ENCODE results near the gene MX1. TPM values are rescaled to one million over a fixed set of nuclear protein-coding genes. Genes with fewer than 3 reads are reported as not detected.
"Not testable (repeated sequence)": the region's sequence is repeated elsewhere in the genome, so short reads cannot be mapped to it uniquely, and the experiment has no call there.

Gene MX1
- total RNA-seq, 1 donor from 2014 or later, result 16.7 TPM

- peak; percentile 82 to 84 for DNase-seq (ENCODE audit: extremely low spot score in 2 of 2)
- Histone ChIP-seq H3K27ac (no peak overlapping the region), H3K4me3 (no peak overlapping the region), H3K4me1 (no peaks in the 10 kb centered on the region), H3K36me3 (peaks cover 0 to 22% of the 10 kb centered on the region in 2 donors), H3K27me3 (no peaks in the 10 kb centered on the region), H3K9me3 (no peaks in the 10 kb centered on the region)
- TF ChIP-seq POLR2AphosphoS5 (IDR thresholded peaks at IDR 0.05; ENCODE audit: insufficient read depth in 1 of 2, low read depth in 1 of 2), result no peak
- intact Hi-C loops (cut with DNase I), result no loop called here
These were observed 15.1 kb upstream of the MX1 start for GRCh38 chr21:41410767-41411448.

- TF ChIP-seq POLR2A (IDR thresholded peaks at IDR 0.05), result no peak
- TF ChIP-seq POLR2AphosphoS5 (IDR thresholded peaks at IDR 0.05; ENCODE audit: insufficient read depth in 1 of 2, low read depth in 1 of 2), result no peak
- no peak for TF ChIP-seq CTCF (IDR thresholded peaks at IDR 0.05)
- no peaks in the 10 kb centered on the region for H3K9me3 ChIP-seq
- peaks cover 0 to 22% of the 10 kb centered on the region in 2 donors for H3K36me3 ChIP-seq
- no peaks in the 10 kb centered on the region for H3K27me3 ChIP-seq
- H3K4me1 ChIP-seq, result no peaks in the 10 kb centered on the region
- no peak overlapping the region for H3K4me3 ChIP-seq
- intact Hi-C loops (cut with DNase I), result no loop called here
- no peak overlapping the region for H3K27ac ChIP-seq
- peak; percentile 58 to 67 for DNase-seq (ENCODE audit: extremely low spot score in 2 of 2)
These were observed 14.5 kb upstream of the MX1 start for GRCh38 chr21:41411449-41412089.

- intact Hi-C loops (cut with DNase I), result not testable (repeated sequence)
These were observed 8.5 kb upstream of the MX1 start for GRCh38 chr21:41417505-41417904.

GRCh38 chr21:41418393-41418792, 7.6 kb upstream of the MX1 start:
- no peak for DNase-seq (ENCODE audit: extremely low spot score in 2 of 2)
- intact Hi-C loops (cut with DNase I), result no loop called here
- Histone ChIP-seq H3K27me3 (no peaks in the 10 kb centered on the region), H3K9me3 (no peaks in the 10 kb centered on the region), H3K4me1 (peaks cover 23% of the 10 kb centered on the region), H3K36me3 (no peaks in the 10 kb centered on the region), H3K27ac (peak overlapping the region; percentile 93), H3K4me3 (no peak overlapping the region)
- TF ChIP-seq CTCF (IDR thresholded peaks at IDR 0.05) (no peak), POLR2A (IDR thresholded peaks at IDR 0.05) (no peak), POLR2AphosphoS5 (IDR thresholded peaks at IDR 0.05; ENCODE audit: insufficient read depth in 1 of 2, low read depth in 1 of 2) (no peak)

More at GRCh38 chr21:41417505-41417904, 8.5 kb upstream of the MX1 start:
- H3K4me1 ChIP-seq, result peaks cover 23% of the 10 kb centered on the region
- not testable (repeated sequence) for H3K27ac ChIP-seq; H3K9me3 ChIP-seq; DNase-seq (ENCODE audit: extremely low spot score in 2 of 2); H3K36me3 ChIP-seq; H3K4me3 ChIP-seq; H3K27me3 ChIP-seq

- no peak overlapping the region for H3K4me3 ChIP-seq
- H3K36me3 ChIP-seq, result no peaks in the 10 kb centered on the region
- no peaks in the 10 kb centered on the region for H3K27me3 ChIP-seq
- intact Hi-C loops (cut with DNase I), result no loop called here
- H3K4me1 ChIP-seq, result peaks cover 23% of the 10 kb centered on the region
- no peaks in the 10 kb centered on the region for H3K9me3 ChIP-seq
- H3K27ac ChIP-seq, result peak overlapping the region; percentile 93
- TF ChIP-seq CTCF (IDR thresholded peaks at IDR 0.05) (no peak), POLR2AphosphoS5 (IDR thresholded peaks at IDR 0.05; ENCODE audit: insufficient read depth in 1 of 2, low read depth in 1 of 2) (no peak)
- DNase-seq (ENCODE audit: extremely low spot score in 2 of 2), result peak in 1 of 2 donors; percentile 84
These were observed 6.9 kb upstream of the MX1 start for GRCh38 chr21:41418956-41419680.
